Measurements from ENCODE around the gene EDARADD.

- TF ChIP-seq POLR2AphosphoS5 (IDR thresholded peaks at IDR 0.05; ENCODE audit: low read depth, low read length) (no peak), POLR2A (IDR thresholded peaks at IDR 0.05; ENCODE audit: low read depth, low read length) (no peak)
These were observed 35.7 kb downstream of the EDARADD start for GRCh38 chr1:236429715-236430274.

Data from GM12892 (cell line).